MG63 (cell line): ENCODE measurements around the gene EPS8L2. TPM values are rescaled to one million over a fixed set of nuclear protein-coding genes. Genes with fewer than 3 reads are reported as not detected.

Source experiments
- DNase-seq: peaks from one replicate; pipeline ENCODE4 v3.0.0-alpha.2; 2020
- H3K27me3 ChIP-seq: fragments of 250-450 bp; sonication (Bioruptor Pico); 2 replicates; pipeline ENCODE4 v1.5.1; 2020; ENCODE audit warnings: mild to moderate bottlenecking, moderate library complexity
- H3K36me3 ChIP-seq: fragments of 250-450 bp; sonication (Bioruptor Pico); 2 replicates; pipeline ENCODE4 v1.5.1; 2020; ENCODE audit warnings: mild to moderate bottlenecking, moderate library complexity
- H3K4me3 ChIP-seq: fragments of 250-450 bp; sonication (Bioruptor Pico); 2 replicates; pipeline ENCODE4 v1.5.1; 2020; ENCODE audit warnings: mild to moderate bottlenecking, moderate library complexity
- H3K9me3 ChIP-seq: fragments of 250-450 bp; sonication (Bioruptor Pico); 2 replicates; pipeline ENCODE4 v1.5.1; 2020; ENCODE audit warnings: mild to moderate bottlenecking, moderate library complexity
- total RNA-seq: library from RNA; depleted of rRNA; stranded (reverse); fragments of >200 nt; shearing (Covaris generic); gene quantifications from 2 replicates; pipeline ENCODE4 v1.2.3, GENCODE V29; 2014; ENCODE audit warnings: low replicate concordance; rRNA removed

Gene EPS8L2
- total RNA-seq, 1 experiment from 2014 or later = 23.4 TPM

- Histone ChIP-seq H3K27me3 (no peaks in the 10 kb centered on the region), H3K9me3 (no peaks in the 10 kb centered on the region), H3K4me3 (no peak overlapping the region), H3K36me3 (peaks cover 63% of the 10 kb centered on the region)
- DNase-seq = no peak
These were observed 66.7 kb downstream of the EPS8L2 start for GRCh38 chr11:772429-773390.

- Histone ChIP-seq H3K4me3 (no peak overlapping the region), H3K36me3 (peaks cover 65% of the 10 kb centered on the region), H3K27me3 (no peaks in the 10 kb centered on the region), H3K9me3 (no peaks in the 10 kb centered on the region)
- DNase-seq = no peak
These were observed 67.4 kb downstream of the EPS8L2 start for GRCh38 chr11:773425-773824.

GRCh38 chr11:773830-774229 is 67.8 kb downstream of the EPS8L2 start:
- H3K27me3 ChIP-seq = no peaks in the 10 kb centered on the region
- no peak overlapping the region for H3K4me3 ChIP-seq
- no peak for DNase-seq
- H3K36me3 ChIP-seq = peaks cover 64% of the 10 kb centered on the region
- no peaks in the 10 kb centered on the region for H3K9me3 ChIP-seq

GRCh38 chr11:774873-775592 is 69.0 kb downstream of the EPS8L2 start:
- H3K4me3 ChIP-seq = peak overlapping the region; percentile 94
- no peaks in the 10 kb centered on the region for H3K27me3 ChIP-seq
- H3K9me3 ChIP-seq = no peaks in the 10 kb centered on the region
- H3K36me3 ChIP-seq = peaks cover 67% of the 10 kb centered on the region
- DNase-seq = peak; percentile 83

- peak overlapping the region; percentile 94 for H3K4me3 ChIP-seq
- peaks cover 58% of the 10 kb centered on the region for H3K36me3 ChIP-seq
- DNase-seq = no peak
- no peaks in the 10 kb centered on the region for H3K9me3 ChIP-seq
- no peaks in the 10 kb centered on the region for H3K27me3 ChIP-seq
These were observed 70.2 kb downstream of the EPS8L2 start for GRCh38 chr11:776263-776560.

- H3K36me3 ChIP-seq = peaks cover 53% of the 10 kb centered on the region
- H3K9me3 ChIP-seq = no peaks in the 10 kb centered on the region
- peak overlapping the region; percentile 94 for H3K4me3 ChIP-seq
- H3K27me3 ChIP-seq = no peaks in the 10 kb centered on the region
- peak; percentile 28 for DNase-seq
These were observed 70.7 kb downstream of the EPS8L2 start for GRCh38 chr11:776561-777287.

Other genes with a start within 250 kb of the EPS8L2 start
- gene RNH1, start 199.0 kb upstream of the EPS8L2 start, total RNA-seq = 556 and 832 TPM in 2 replicates
- gene HRAS, start 170.7 kb upstream of the EPS8L2 start, total RNA-seq = 78.8 and 207 TPM in 2 replicates
- 0.63 TPM in 1 of 2 replicates, not detected in the other for gene LRRC56, start 168.7 kb upstream of the EPS8L2 start, total RNA-seq
- gene LMNTD2, start 145.5 kb upstream of the EPS8L2 start, total RNA-seq = 0.20 and 0.30 TPM in 2 replicates
- gene RASSF7, start 145.3 kb upstream of the EPS8L2 start, total RNA-seq = 3.0 and 25.8 TPM in 2 replicates
- gene PHRF1, start 129.8 kb upstream of the EPS8L2 start, total RNA-seq = 35.4 and 55.2 TPM in 2 replicates
- 9.1 and 10.1 TPM in 2 replicates for gene IRF7, start 90.3 kb upstream of the EPS8L2 start, total RNA-seq
- gene CDHR5, start 81.3 kb upstream of the EPS8L2 start, total RNA-seq = not detected in 2 replicates
- not detected in 2 replicates for gene SCT, start 79.0 kb upstream of the EPS8L2 start, total RNA-seq
- not detected in 2 replicates for gene DRD4, start 69.0 kb upstream of the EPS8L2 start, total RNA-seq
- 14.8 and 34.6 TPM in 2 replicates for gene DEAF1, start 11.0 kb upstream of the EPS8L2 start, total RNA-seq
- gene TMEM80, start 10.4 kb upstream of the EPS8L2 start, total RNA-seq = 32.4 and 98.7 TPM in 2 replicates
- gene TALDO1, start 41.2 kb downstream of the EPS8L2 start, total RNA-seq = 200 and 209 TPM in 2 replicates
- 46.1 and 80.1 TPM in 2 replicates for gene GATD1, start 71.3 kb downstream of the EPS8L2 start, total RNA-seq
- not detected in 2 replicates for gene CEND1, start 83.9 kb downstream of the EPS8L2 start, total RNA-seq
- gene SLC25A22, start 92.0 kb downstream of the EPS8L2 start, total RNA-seq = 28.6 and 31.3 TPM in 2 replicates
- 4.9 and 10.8 TPM in 2 replicates for gene PIDD1, start 99.0 kb downstream of the EPS8L2 start, total RNA-seq
- gene RPLP2, start 103.7 kb downstream of the EPS8L2 start, total RNA-seq = 770 and 1,105 TPM in 2 replicates
- 4.2 and 12.4 TPM in 2 replicates for gene PNPLA2, start 112.7 kb downstream of the EPS8L2 start, total RNA-seq
- gene CRACR2B, start 121.7 kb downstream of the EPS8L2 start, total RNA-seq = not detected in 2 replicates
- 1,173 and 1,451 TPM in 2 replicates for gene CD151, start 126.7 kb downstream of the EPS8L2 start, total RNA-seq
- 9.7 and 190 TPM in 2 replicates for gene POLR2L, start 136.3 kb downstream of the EPS8L2 start, total RNA-seq
- gene TSPAN4, start 136.6 kb downstream of the EPS8L2 start, total RNA-seq = 222 and 399 TPM in 2 replicates
- gene CHID1, start 204.6 kb downstream of the EPS8L2 start, total RNA-seq = 88.4 and 139 TPM in 2 replicates
- gene AP2A2, start 219.6 kb downstream of the EPS8L2 start, total RNA-seq = 22.2 and 43.1 TPM in 2 replicates